Heart right ventricle (tissue), 16 donors: Measurements from ENCODE around the gene ERF. TPM values are rescaled to one million over a fixed set of nuclear protein-coding genes. Genes with fewer than 3 reads are reported as not detected.

ENCODE experiments used
- ATAC-seq, 8 donors: fragments of 200-7000 bp; cut with Tn5 transposase; one replicate each; pipeline ENCODE4 v1.9.1; 2020; ENCODE audit warnings: mild to moderate bottlenecking in 8 of 8, moderate library complexity in 8 of 8, moderate number of reproducible peaks in 1 of 8
- DNase-seq, 2 donors: peaks; one replicate each; pipeline ENCODE4 v3.0.0-alpha.2; 2020
- H3K27ac ChIP-seq, 10 donors: fragments of 200-600 bp; sonication (generic) in 2 of 10; one replicate each; pipeline versions ENCODE4 v1.5.0 to v1.8.0; 2020 to 2022; ENCODE audit warnings: mild to moderate bottlenecking in 3 of 10
- H3K27me3 ChIP-seq, 7 donors: fragments of 200-600 bp; one replicate each; pipeline ENCODE4 v1.8.0; 2021 to 2022; ENCODE audit warnings: mild to moderate bottlenecking in 2 of 7
- H3K36me3 ChIP-seq, 9 donors: fragments of 200-600 bp; sonication (generic) in 1 of 9; one replicate each; pipeline versions ENCODE4 v1.5.0 to v1.8.0; 2020 to 2022; ENCODE audit warnings: mild to moderate bottlenecking in 2 of 9
- H3K4me1 ChIP-seq, 9 donors: fragments of 200-600 bp; sonication (generic) in 1 of 9; one replicate each; pipeline versions ENCODE4 v1.5.0 to v1.8.0; 2020 to 2022; ENCODE audit warnings: mild to moderate bottlenecking in 4 of 9
- H3K4me3 ChIP-seq, 10 donors: fragments of 200-600 bp; sonication (generic) in 2 of 10; one replicate each; pipeline versions ENCODE4 v1.5.0 to v1.8.0; 2020 to 2022; ENCODE audit warnings: mild to moderate bottlenecking in 7 of 10, moderate library complexity in 2 of 10
- H3K9me3 ChIP-seq, 11 donors: fragments of 200-600 bp in 10 of 11; sonication (generic) in 2 of 11; one replicate each; pipeline versions ENCODE4 v1.5.0 to v1.8.0; 2013 to 2022; ENCODE audit warnings: mild to moderate bottlenecking in 2 of 11, control low read depth in 1 of 11, moderate library complexity in 1 of 11
- WGBS, 2 donors: extraction: QIAGEN DNeasy Blood & Tissue Kit; methylation state at CpG; one replicate each; pipeline ENCODE4 v1.1.7; 2013; ENCODE audit warnings: inconsistent platforms in 1 of 2; 5-methylcytosine and 5-hydroxymethylcytosine counted together
- intact Hi-C, 10 donors: fragments of 100-400 bp; cut with DNase I; formaldehyde crosslinking; loops; one replicate each; pipeline versions ENCODE4 v1.11.1 to v1.14.2; 2022
- polyA plus RNA-seq, 2 donors: library from polyadenylated mRNA; stranded (reverse); fragments of 200-250 nt; gene quantifications; one replicate each; pipeline ENCODE4 v1.2.3, GENCODE V29; 2013
- total RNA-seq, 10 donors: library from RNA; stranded (reverse); fragmentation: NEBNext Ultra II Directional in 3 of 10; extraction: Animal tissue kit (Norgen Biotek cat#: 25700) in 3 of 10; gene quantifications; one replicate each; pipeline versions ENCODE4 v1.2.1 to v1.2.4, GENCODE V29; 2021 to 2023
- TF ChIP-seq, protein P1 (sequence below), 9 donors: fragments of 200-600 bp; sonication (generic) in 2 of 9; IDR thresholded peaks; one replicate each; pipeline versions ENCODE4 v1.5.0 to v1.8.0; 2021 to 2022; ENCODE audit warnings: antibody characterized with exemption in 9 of 9, mild to moderate bottlenecking in 5 of 9, moderate library complexity in 1 of 9
- donor health status: Arrhythmogenic right ventricular cardiomyopathy.
- donor health status: ischemic (EF 13 %, LVEDD 7.1; RV severe dilation, severe dysfunction).
- donor health status: healthy with polysubstance abuse.
- donor health status: DM: no; HTN: yes; CAD: no.
- donor health status: DM: no; HTN: no; CAD: no.
- donor health status: ischemic (EF 25% LVEDD 6.9; RV normal size, moderate dysfunction).
- donor health status: ischemic (EF 25% LVEDD 5.7; RV mildly dilated, moderate dysfunction).
- donor health status: healthy.
- donor health status: DM: yes; HTN: yes; CAD: no.
- donor health status: Ischemic cardiomyopathy.
- donor health status: ischemic (EF 35%, LVEDD 5.7; RV mildly dilated, moderate dysfunction).
- donor health status: nonischemic (EF 11% LVEDD 7.7; RV severe dilation, severe dysfunction).
- donor health status: DM: yes; HTN: yes; CAD: no.
- donor health status: PGD.
- donor health status: ischemic (EF 29% LVEDD 5.4; RV normal size, mild dysfunction).
- donor health status: nonischemic (EF 23%, LVEDD 6.1; RV moderate dilation, normal function).

The ERF gene
- total and polyA plus RNA-seq, 12 donors, result 29.8 to 49.0 (median 32.9) TPM

DNA sequence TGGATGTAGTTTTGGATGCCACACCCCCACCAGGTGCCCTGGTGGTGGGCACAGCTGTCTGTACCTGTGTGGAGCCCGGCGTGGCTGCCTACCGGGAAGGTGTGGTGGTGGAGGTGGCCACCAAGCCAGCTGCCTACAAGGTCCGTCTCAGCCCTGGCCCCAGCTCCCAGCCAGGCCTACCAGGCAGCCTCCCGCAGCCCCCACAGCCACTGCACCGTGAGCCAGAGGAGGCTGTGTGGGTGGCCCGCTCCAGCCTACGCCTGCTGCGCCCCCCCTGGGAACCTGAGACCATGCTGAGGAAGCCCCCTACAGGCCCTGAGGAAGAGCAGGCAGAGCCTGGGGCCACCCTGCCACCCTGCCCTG lies 17.6 kb upstream of the ERF start:
- Histone ChIP-seq H3K4me1 (peaks cover 41 to 66% (median 59%) of the 10 kb centered on the region in 9 donors), H3K4me3 (no peak overlapping the region), H3K27me3 (no peaks in the 10 kb centered on the region), H3K9me3 (no peaks in the 10 kb centered on the region), H3K36me3 (peaks cover 0 to 54% (median 27%) of the 10 kb centered on the region in 9 donors), H3K27ac (peak overlapping the region in 1 of 10 donors; percentile 95)
- WGBS, 2 donors, result 82 to 86% methylated on average over 9 of the region's 9 CpGs
- intact Hi-C loops, result no loop called here
- TF ChIP-seq, protein P1, sequence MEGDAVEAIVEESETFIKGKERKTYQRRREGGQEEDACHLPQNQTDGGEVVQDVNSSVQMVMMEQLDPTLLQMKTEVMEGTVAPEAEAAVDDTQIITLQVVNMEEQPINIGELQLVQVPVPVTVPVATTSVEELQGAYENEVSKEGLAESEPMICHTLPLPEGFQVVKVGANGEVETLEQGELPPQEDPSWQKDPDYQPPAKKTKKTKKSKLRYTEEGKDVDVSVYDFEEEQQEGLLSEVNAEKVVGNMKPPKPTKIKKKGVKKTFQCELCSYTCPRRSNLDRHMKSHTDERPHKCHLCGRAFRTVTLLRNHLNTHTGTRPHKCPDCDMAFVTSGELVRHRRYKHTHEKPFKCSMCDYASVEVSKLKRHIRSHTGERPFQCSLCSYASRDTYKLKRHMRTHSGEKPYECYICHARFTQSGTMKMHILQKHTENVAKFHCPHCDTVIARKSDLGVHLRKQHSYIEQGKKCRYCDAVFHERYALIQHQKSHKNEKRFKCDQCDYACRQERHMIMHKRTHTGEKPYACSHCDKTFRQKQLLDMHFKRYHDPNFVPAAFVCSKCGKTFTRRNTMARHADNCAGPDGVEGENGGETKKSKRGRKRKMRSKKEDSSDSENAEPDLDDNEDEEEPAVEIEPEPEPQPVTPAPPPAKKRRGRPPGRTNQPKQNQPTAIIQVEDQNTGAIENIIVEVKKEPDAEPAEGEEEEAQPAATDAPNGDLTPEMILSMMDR (IDR thresholded peaks at IDR 0.05), result no peak
- DNase-seq (no peak), ATAC-seq (no peak)

DNA sequence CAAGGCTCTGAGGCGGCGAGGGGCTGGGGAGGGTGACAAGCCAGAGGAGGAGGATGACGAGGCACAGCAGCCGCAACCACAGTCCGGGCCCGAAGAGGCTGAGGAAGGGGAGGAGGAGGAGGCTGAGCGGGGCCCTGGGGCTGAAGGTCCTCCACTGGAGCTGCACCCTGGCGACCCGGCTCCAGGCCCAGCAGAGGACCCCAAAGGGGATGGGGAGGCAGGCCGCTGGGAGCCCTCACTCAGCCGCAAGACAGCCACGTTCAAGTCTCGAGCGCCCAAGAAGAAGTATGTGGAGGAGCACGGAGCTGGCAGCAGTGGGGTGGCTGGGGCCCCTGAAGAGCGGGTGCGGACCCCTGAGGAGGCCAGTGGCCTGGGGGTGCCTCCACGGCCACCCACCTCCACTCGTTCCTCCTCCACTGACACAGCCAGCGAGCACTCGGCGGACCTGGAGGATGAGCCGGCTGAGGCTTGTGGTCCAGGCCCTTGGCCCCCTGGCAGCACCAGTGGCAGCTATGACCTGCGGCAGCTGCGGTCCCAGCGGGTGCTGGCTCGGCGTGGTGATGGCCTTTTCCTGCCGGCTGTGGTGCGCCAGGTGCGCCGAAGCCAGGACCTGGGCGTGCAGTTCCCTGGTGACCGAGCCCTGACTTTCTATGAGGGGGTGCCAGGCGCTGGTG lies 17.1 kb upstream of the ERF start:
- H3K9me3 ChIP-seq, result no peaks in the 10 kb centered on the region
- DNase-seq (no peak), ATAC-seq (no peak)
- no peak overlapping the region for H3K4me3 ChIP-seq
- peaks cover 0 to 54% (median 27%) of the 10 kb centered on the region in 9 donors for H3K36me3 ChIP-seq
- 87 to 90% methylated on average over 35 of the region's 35 CpGs for WGBS, 2 donors
- H3K4me1 ChIP-seq, result peaks cover 36 to 64% (median 55%) of the 10 kb centered on the region in 9 donors
- TF ChIP-seq, protein P1 (IDR thresholded peaks at IDR 0.05), result no peak
- intact Hi-C loops, result no loop called here
- no peaks in the 10 kb centered on the region for H3K27me3 ChIP-seq
- H3K27ac ChIP-seq, result peak overlapping the region in 7 of 10 donors; percentile 78 to 99 (median 95)

DNA sequence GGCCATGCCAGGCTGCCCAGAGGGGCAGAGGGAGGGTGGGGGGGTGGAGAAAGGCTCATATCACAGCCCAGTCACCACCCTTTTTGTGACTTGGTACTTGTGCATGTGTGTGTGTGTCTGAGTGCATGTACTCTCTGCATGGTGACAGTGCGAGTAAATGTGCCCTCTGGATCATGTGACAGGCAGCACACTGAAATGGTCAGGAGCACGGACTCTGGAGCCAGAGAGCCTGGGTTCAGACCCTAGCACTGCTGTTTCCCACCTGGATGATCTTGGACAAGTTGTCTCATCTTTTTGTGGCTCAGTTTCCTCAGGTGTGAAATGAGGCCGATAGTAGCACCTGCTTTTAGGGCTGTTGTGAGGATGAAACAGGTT lies 16.1 kb upstream of the ERF start:
- ATAC-seq (no peak), DNase-seq (no peak)
- Histone ChIP-seq H3K36me3 (peaks cover 0 to 48% (median 27%) of the 10 kb centered on the region in 9 donors), H3K4me3 (peak overlapping the region in 9 of 10 donors; percentile 43 to 66 (median 63)), H3K9me3 (no peaks in the 10 kb centered on the region), H3K27me3 (no peaks in the 10 kb centered on the region), H3K27ac (peak overlapping the region; percentile 70 to 99 (median 87)), H3K4me1 (peaks cover 29 to 54% (median 45%) of the 10 kb centered on the region in 9 donors)
- TF ChIP-seq, protein P1 (IDR thresholded peaks at IDR 0.05), result no peak
- 46 to 47% methylated on average over 3 of the region's 3 CpGs for WGBS, 2 donors
- intact Hi-C loops, result no loop called here

DNA sequence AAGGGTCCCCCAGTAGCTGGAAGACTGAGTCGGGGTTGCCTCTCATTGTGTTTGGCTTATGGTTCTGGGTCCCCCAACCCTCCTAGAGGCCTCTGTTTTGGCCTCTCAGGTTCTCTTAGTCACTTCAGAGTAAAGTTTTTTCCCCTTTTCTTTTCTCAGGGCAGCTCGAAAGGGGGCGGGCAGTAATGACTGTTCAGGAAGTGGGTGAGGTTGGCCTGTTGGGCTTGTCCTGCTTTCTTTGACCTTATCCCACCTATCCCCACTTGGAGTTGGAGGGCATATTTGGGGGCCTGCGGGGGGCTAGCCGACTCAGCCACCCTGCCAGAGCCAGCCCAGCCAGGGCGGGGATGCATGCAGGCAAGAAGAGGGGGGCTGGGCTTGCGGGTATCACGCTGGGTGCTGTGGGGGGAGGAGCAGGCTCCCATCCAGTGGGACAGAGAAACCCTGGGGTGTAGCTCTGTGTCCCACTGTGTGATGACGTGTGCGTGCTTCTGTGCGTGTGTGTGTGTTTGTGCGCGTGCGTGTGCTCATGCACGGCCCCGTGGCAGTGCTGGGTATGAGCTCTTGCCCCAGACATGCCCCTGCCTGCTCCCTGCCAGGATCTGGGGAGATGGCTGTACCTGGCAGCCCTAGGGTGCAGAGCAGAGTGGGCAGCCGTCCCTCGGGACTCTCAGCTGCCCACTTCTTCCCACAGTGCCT lies 15.6 kb upstream of the ERF start:
- DNase-seq (peak in 1 of 2 donors; percentile 50), ATAC-seq (peak in 1 of 8 donors; percentile 8)
- Histone ChIP-seq H3K27ac (peak overlapping the region; percentile 70 to 99 (median 87)), H3K4me3 (peak overlapping the region; percentile 38 to 66 (median 60)), H3K27me3 (no peaks in the 10 kb centered on the region), H3K9me3 (no peaks in the 10 kb centered on the region), H3K4me1 (peaks cover 24 to 49% (median 40%) of the 10 kb centered on the region in 9 donors), H3K36me3 (peaks cover 0 to 42% (median 27%) of the 10 kb centered on the region in 9 donors)
- WGBS, 2 donors, result 11 to 23% methylated on average over 18 of the region's 18 CpGs
- TF ChIP-seq, protein P1 (IDR thresholded peaks at IDR 0.05), result no peak
- intact Hi-C loops, result no loop called here
